Measurements from ENCODE around the gene AXIN1.

The AXIN1 gene

GRCh38 chr16:301235-301634, 51.3 kb downstream of the AXIN1 start:
- DNase-seq, result no peak

DNA sequence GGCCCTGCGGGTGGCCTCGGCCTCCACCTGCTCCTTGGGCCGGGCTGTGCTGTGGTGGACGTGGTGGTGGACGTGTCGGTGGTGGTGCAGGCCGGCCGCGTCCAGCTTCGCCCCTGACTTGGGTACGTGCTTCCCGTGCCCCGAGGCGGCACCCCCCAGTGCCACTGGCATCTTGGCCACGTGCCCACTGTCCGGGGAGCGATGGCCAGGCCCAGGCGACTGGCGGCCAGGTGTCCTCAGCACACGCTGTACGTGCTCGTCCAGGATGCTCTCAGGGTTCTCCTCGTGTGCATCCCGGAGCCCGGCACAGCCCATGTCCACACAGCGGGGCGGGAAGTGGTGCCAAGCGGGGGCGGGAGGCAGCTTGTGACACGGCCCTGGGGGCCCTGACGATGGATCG, 54.7 kb downstream of the AXIN1 start:
- DNase-seq, result no peak

- DNase-seq, result no peak
Observed at GRCh38 chr16:296806-297510, 55.6 kb downstream of the AXIN1 start.

- no peak for DNase-seq
Observed at GRCh38 chr16:296276-296675, 56.2 kb downstream of the AXIN1 start.

- no peak for DNase-seq
Observed at GRCh38 chr16:293043-293775, 59.3 kb downstream of the AXIN1 start.

DNA sequence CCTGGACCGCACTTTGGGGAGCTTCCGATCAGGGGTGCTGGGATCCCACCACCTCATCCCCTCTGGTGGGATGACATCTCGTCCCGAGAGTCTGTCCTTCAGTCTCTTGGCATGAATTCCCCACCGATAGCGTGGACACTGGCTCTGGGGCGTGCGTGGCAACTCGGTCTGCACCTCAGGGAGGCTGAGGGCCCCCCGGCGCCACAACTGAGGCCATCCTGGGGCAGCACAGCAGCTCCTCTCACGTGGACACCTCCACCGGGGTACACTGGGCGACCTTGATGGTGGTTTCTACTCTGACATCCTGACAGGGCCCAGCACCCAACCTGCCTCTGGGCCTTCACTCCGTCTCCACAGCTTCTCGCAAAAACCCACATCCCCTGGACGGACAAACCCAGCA, 61.0 kb downstream of the AXIN1 start:
- no peak for DNase-seq

GRCh38 chr16:290681-291405, 61.7 kb downstream of the AXIN1 start:
- DNase-seq, result no peak

- DNase-seq, result no peak
Observed at GRCh38 chr16:290015-290680, 62.4 kb downstream of the AXIN1 start.

GRCh38 chr16:289395-289997, 63.0 kb downstream of the AXIN1 start:
- no peak for DNase-seq

GRCh38 chr16:287981-288920, 64.3 kb downstream of the AXIN1 start:
- no peak for DNase-seq

DNA sequence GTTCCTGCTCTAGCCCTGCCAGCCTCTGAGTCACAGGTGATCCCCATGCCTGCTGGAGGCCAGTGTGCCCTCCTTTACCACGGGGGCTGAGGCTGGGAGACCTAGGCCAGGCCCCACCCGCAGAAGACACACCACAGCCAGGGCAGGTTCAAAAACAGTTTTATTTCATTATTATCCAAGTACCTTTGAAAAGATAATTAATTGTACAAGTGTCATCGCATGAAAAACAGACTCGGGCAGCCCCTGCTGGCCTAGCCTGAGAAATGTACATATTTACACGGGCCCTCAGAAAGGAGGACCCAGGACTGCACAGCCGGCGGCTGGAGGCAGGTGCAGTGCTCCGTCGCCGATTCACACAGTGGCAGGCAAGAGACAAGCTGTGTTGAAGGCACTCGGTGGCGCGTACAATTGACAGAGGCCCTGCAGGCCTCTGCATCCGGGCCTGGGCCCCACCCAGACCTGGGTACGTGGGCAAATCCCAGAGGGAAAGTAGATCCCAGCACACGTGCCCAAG, 65.2 kb downstream of the AXIN1 start:
- DNase-seq, result no peak

DNA sequence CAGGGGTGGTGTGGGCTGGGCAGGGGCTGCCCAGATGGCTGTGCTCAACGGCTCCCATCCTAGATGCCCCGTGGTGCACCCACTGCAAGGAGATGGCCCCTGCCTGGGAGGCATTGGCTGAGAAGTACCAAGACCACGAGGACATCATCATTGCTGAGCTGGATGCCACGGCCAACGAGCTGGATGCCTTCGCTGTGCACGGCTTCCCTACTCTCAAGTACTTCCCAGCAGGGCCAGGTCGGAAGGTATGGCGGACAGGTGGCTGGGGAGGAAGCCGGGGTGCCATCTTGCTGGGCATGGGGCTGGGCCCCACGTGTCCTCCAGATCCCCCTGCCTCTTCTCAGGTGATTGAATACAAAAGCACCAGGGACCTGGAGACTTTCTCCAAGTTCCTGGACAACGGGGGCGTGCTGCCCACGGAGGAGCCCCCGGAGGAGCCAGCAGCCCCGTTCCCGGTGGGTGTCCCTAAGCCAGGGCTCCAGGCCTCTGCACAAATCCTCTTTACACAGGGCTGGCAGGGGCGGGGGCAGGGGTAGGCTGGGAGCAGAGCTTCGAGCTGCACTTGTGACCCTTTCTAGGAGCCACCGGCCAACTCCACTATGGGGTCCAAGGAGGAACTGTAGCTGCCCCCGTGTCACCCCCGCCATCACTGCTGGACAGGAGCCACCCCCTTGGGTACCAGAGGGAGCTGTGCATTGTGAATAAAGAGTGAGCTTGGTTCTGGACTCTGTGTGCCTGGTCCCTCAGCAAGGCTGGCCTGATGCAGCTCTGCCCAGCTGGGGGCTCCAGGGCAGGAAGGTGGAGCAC, 65.8 kb downstream of the AXIN1 start:
- no peak for DNase-seq

- DNase-seq, result no peak
Observed at GRCh38 chr16:285146-286055, 67.1 kb downstream of the AXIN1 start.

- DNase-seq, result no peak
Observed at GRCh38 chr16:284204-285120, 68.1 kb downstream of the AXIN1 start.

DNA sequence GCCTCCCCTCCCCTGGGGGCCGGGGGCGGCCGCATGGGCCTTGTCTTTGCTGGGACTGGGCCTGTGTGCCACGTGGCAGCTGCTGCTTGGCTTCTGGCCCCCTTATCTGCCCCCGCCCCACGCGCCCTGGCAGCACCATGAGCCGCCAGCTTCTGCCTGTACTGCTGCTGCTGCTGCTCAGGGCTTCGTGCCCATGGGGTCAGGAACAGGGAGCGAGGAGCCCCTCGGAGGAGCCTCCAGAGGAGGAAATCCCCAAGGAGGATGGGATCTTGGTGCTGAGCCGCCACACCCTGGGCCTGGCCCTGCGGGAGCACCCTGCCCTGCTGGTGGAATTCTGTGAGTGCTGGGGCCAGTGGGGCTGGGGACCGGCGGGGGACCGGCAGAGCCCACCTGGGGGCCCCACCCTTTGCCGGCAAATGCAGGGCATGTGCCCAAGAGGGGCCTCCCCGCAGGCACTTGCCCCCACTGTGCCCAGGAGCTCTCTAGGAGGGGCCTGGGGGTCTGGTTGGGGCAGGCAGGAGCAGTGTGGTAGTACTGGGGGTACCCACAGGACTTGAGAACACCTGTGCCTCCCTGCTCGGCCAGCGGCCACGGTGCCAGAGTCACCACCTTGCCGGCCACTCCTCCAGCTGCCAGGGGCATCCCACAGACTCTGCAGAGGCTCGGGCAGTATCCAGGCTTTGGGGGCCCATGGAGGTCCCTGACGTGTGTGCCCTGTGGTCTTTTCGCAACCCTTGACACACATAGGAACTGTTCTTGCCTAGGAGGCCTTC, 69.3 kb downstream of the AXIN1 start, which contains the start of gene PDIA2:
Gene PDIA2, plus strand, starts transcription at position 132 of the 773 bp plus-strand sequence. Its CDS starts 6 bp downstream, at position 138.
- DNase-seq, result no peak

GRCh38 chr16:282491-282890, 70.0 kb downstream of the AXIN1 start:
- DNase-seq, result no peak

DNA sequence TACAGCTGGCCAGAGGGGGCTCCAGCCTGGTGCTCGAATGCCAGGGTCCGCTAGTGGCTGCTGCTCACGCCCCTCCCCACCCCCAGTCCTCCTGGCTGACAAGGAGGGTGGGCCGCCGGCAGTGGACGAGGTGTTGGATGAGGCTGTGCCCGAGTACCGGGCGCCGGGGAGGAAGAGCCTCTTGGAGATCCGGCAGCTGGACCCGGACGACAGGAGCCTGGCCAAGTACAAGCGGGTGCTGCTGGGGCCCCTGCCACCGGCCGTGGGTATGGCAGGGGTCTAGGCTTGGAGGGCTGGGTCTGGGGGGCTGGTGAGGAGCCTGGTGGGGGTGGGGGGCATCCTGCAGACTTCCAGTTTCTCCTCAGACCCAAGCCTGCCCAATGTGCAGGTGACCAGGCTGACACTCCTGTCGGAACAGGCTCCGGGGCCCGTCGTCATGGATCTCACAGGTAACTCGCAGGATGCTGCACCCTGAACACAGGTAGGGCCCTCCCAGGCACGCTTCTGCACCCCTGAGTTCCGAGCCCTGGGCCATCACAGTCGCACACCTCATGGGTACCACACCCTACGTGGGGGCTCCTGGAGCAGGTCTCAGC, 70.8 kb downstream of the AXIN1 start:
- no peak for DNase-seq
